ENCODE data around the gene RAB11FIP3.

Gene RAB11FIP3

GRCh38 chr16:513950-514349, 88.5 kb downstream of the RAB11FIP3 start:
- TF ChIP-seq CTCF (conservative IDR thresholded peaks at IDR 0.05) (no peak), ZFX (IDR thresholded peaks at IDR 0.05) (no peak)
- H3K27ac ChIP-seq, result no peak overlapping the region

- no peak overlapping the region for H3K27ac ChIP-seq
- TF ChIP-seq ZFX (IDR thresholded peaks at IDR 0.05) (no peak), CTCF (conservative IDR thresholded peaks at IDR 0.05) (no peak)
These were observed 89.9 kb downstream of the RAB11FIP3 start for GRCh38 chr16:515175-515938.

GRCh38 chr16:515939-516226, 90.4 kb downstream of the RAB11FIP3 start:
- H3K27ac ChIP-seq, result no peak overlapping the region
- no peak for TF ChIP-seq CTCF (conservative IDR thresholded peaks at IDR 0.05)
- no peak for TF ChIP-seq ZFX (IDR thresholded peaks at IDR 0.05)

GRCh38 chr16:516301-516700, 90.9 kb downstream of the RAB11FIP3 start:
- no peak overlapping the region for H3K27ac ChIP-seq
- TF ChIP-seq CTCF (conservative IDR thresholded peaks at IDR 0.05), result no peak
- TF ChIP-seq ZFX (IDR thresholded peaks at IDR 0.05), result no peak

- TF ChIP-seq CTCF (conservative IDR thresholded peaks at IDR 0.05) (no peak), ZFX (IDR thresholded peaks at IDR 0.05) (no peak)
- no peak overlapping the region for H3K27ac ChIP-seq
These were observed 93.4 kb downstream of the RAB11FIP3 start for GRCh38 chr16:518858-519257.

GRCh38 chr16:519425-519824, 94.0 kb downstream of the RAB11FIP3 start:
- no peak overlapping the region for H3K27ac ChIP-seq
- TF ChIP-seq ZFX (IDR thresholded peaks at IDR 0.05) (no peak), CTCF (conservative IDR thresholded peaks at IDR 0.05) (no peak)

GRCh38 chr16:519841-520687, 94.6 kb downstream of the RAB11FIP3 start:
- H3K27ac ChIP-seq, result no peak overlapping the region
- TF ChIP-seq CTCF (conservative IDR thresholded peaks at IDR 0.05) (no peak), ZFX (IDR thresholded peaks at IDR 0.05) (no peak)

All from C4-2B (cell line).